ENCODE data around the gene LRBA. TPM values are rescaled to one million over a fixed set of nuclear protein-coding genes. Genes with fewer than 3 reads are reported as not detected.

The LRBA gene
- total and polyA plus RNA-seq, 9 of the 15 experiments (the other 6 are each of a cell fraction or from before 2014, with no cell fraction given), result 24.2 to 88.7 (median 59.7) TPM

DNA sequence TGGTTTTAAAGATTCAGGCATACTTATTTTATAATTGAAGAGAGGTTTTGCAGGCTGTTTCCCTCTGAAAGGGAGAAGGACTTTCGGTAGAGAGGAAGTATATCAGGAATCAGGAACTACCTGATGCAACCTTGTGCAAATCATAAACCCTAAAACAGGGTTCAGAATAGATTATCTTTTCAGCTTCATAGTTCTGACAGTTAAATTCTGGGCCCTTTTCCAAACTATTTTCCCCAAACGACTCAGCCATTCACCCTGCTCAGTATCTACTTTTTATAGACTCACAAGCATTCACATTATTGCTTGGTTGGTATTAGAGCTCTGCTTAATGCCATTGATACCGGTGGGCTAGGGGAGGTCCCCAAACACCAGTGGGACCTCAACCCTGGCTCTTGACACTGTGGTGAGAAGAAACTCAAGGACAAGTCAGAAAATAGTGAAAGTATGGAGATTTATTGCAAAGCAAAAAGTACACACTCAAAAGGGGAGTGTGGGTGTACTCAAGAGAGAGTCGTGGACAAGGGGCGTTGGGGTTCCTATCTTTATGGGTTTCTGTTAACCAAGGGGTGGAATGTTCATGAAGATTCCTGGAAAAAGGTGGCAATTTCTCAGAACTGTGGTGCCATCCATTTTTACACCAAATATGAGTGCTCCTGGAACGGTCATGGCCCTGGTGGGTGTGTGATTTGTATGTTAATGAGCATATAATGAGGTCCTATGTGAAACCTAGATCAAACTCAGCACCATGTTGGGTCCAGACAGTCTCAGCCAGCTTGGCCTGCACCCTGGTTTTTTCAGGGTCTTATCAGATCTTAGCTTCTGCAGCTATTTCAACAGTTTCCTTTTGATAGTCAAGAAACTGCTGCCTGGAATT is 698.5 kb downstream of the LRBA start (continued):
- TF ChIP-seq ATF1 (CRISPR knock-in tag; IDR thresholded peaks at IDR 0.05) (no peak), ATF1 (tag; IDR thresholded peaks at IDR 0.05) (peak; percentile 47), TAL1 (IDR thresholded peaks at IDR 0.05) (no peak), CBX8 (IDR thresholded peaks at IDR 0.05; ENCODE audit: borderline replicate concordance, extremely low read depth, low read depth, low read length, poor library complexity, severe bottlenecking) (no peak), IFI16 (CRISPR knock-in tag; IDR thresholded peaks at IDR 0.05) (no peak), SMAD3 (CRISPR knock-in tag; conservative IDR thresholded peaks at IDR 0.05) (peak; percentile 75; the same call in 1 of the 2 replicates), MTA2 (IDR thresholded peaks at IDR 0.05; ENCODE audit: low read depth) (no peak), ASH1L (IDR thresholded peaks at IDR 0.05; ENCODE audit: borderline replicate concordance, low read depth, partially characterized antibody) (no peak), IRF2 (CRISPR knock-in tag; IDR thresholded peaks at IDR 0.05) (no peak), JUN (IDR thresholded peaks at IDR 0.05; ENCODE audit: borderline replicate concordance, low read depth, low read length) (peak; percentile 57; the same call in 1 of the 2 replicates), JUN (CRISPR knock-in tag; IDR thresholded peaks at IDR 0.05; ENCODE audit: borderline replicate concordance) (no peak), ZFX (CRISPR knock-in tag; IDR thresholded peaks at IDR 0.05) (no peak), RBM14 (IDR thresholded peaks at IDR 0.05; ENCODE audit: borderline replicate concordance, insufficient read depth, low read depth, low read length) (no peak), CCAR2 (IDR thresholded peaks at IDR 0.05; ENCODE audit: low read depth, low read length) (no peak), BCL6 (CRISPR knock-in tag; IDR thresholded peaks at IDR 0.05) (no peak), FOXA1 (IDR thresholded peaks at IDR 0.05; ENCODE audit: borderline replicate concordance) (no peak), ZNF121 (CRISPR knock-in tag; conservative IDR thresholded peaks at IDR 0.05) (no peak), ILF3 (IDR thresholded peaks at IDR 0.05; ENCODE audit: borderline replicate concordance) (no peak), RBM17 (IDR thresholded peaks at IDR 0.05; ENCODE audit: borderline replicate concordance, low read depth, low read length) (no peak), ZNF699 (CRISPR knock-in tag; IDR thresholded peaks at IDR 0.05; ENCODE audit: insufficient replicate concordance) (peak; percentile 40), MEF2D (tag; conservative IDR thresholded peaks at IDR 0.05; ENCODE audit: low read depth) (peak; percentile 71), ZNF224 (CRISPR knock-in tag; IDR thresholded peaks at IDR 0.05) (no peak)
- TF ChIP-seq, protein P1, sequence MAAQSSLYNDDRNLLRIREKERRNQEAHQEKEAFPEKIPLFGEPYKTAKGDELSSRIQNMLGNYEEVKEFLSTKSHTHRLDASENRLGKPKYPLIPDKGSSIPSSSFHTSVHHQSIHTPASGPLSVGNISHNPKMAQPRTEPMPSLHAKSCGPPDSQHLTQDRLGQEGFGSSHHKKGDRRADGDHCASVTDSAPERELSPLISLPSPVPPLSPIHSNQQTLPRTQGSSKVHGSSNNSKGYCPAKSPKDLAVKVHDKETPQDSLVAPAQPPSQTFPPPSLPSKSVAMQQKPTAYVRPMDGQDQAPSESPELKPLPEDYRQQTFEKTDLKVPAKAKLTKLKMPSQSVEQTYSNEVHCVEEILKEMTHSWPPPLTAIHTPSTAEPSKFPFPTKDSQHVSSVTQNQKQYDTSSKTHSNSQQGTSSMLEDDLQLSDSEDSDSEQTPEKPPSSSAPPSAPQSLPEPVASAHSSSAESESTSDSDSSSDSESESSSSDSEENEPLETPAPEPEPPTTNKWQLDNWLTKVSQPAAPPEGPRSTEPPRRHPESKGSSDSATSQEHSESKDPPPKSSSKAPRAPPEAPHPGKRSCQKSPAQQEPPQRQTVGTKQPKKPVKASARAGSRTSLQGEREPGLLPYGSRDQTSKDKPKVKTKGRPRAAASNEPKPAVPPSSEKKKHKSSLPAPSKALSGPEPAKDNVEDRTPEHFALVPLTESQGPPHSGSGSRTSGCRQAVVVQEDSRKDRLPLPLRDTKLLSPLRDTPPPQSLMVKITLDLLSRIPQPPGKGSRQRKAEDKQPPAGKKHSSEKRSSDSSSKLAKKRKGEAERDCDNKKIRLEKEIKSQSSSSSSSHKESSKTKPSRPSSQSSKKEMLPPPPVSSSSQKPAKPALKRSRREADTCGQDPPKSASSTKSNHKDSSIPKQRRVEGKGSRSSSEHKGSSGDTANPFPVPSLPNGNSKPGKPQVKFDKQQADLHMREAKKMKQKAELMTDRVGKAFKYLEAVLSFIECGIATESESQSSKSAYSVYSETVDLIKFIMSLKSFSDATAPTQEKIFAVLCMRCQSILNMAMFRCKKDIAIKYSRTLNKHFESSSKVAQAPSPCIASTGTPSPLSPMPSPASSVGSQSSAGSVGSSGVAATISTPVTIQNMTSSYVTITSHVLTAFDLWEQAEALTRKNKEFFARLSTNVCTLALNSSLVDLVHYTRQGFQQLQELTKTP (IDR thresholded peaks at IDR 0.05; ENCODE audit: low read depth in 1 of 2, partially characterized antibody in 2 of 2), result no peak
- TF ChIP-seq, protein P2, sequence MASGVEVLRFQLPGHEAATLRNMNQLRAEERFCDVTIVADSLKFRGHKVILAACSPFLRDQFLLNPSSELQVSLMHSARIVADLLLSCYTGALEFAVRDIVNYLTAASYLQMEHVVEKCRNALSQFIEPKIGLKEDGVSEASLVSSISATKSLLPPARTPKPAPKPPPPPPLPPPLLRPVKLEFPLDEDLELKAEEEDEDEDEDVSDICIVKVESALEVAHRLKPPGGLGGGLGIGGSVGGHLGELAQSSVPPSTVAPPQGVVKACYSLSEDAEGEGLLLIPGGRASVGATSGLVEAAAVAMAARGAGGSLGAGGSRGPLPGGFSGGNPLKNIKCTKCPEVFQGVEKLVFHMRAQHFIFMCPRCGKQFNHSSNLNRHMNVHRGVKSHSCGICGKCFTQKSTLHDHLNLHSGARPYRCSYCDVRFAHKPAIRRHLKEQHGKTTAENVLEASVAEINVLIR (CRISPR knock-in tag; IDR thresholded peaks at IDR 0.05), result peak; percentile 30; the same call in 1 of the 2 replicates

Measured in K562 (cell line).